Ureter (tissue), 1 donor: Measurements from ENCODE around the gene MED15. TPM values are rescaled to one million over a fixed set of nuclear protein-coding genes. Genes with fewer than 3 reads are reported as not detected.

Source experiments
- DNase-seq: peaks from one replicate; pipeline ENCODE4 v3.0.0-alpha.2; 2020; ENCODE audit warnings: low spot score
- total RNA-seq: library from RNA; stranded (reverse); gene quantifications from one replicate; pipeline ENCODE4 v1.2.4, GENCODE V29; 2023
- donor health status: DM: yes; HTN: yes; CAD: no.

The MED15 gene
- total RNA-seq, 1 donor from 2014 or later = 119 TPM

DNA sequence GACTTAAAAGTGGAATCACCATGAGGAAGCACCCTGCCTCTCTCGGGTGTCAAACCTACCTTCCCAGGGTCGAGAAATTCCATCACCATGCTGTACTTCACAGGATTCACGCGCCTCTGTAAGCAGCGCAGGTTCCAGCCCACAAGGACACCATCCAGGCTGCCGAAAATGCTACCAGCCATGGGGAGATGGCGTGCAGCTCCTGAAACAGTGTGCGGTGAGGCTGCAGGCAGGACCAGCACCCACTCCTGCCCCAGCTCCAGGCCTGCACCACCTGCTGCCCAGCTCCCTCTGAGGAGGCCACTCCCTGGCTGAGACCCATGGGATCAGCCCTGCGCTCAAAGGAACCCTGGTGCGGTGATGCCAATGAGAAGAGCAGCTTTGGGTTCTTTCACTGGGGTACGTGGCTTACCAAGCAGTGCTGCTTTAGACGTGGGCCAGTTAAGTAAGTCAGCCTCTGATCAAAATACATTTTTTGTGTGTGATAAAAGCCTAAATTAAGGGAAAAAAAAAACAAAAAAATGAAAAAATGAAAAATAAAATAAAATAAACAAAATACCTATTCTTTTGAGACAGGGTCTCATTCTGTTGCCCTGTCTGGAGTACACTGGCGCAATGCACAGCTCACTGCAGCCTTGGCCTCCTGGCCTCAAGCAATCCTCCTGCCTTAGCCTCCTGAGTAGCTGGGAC, 115.4 kb downstream of the MED15 start:
- DNase-seq = no peak

GRCh38 chr22:20624161-20624616, 116.8 kb downstream of the MED15 start:
- DNase-seq = no peak

- DNase-seq = no peak
Measured at GRCh38 chr22:20625270-20625669, 117.9 kb downstream of the MED15 start.

GRCh38 chr22:20626811-20627210, 119.4 kb downstream of the MED15 start:
- no peak for DNase-seq

DNA sequence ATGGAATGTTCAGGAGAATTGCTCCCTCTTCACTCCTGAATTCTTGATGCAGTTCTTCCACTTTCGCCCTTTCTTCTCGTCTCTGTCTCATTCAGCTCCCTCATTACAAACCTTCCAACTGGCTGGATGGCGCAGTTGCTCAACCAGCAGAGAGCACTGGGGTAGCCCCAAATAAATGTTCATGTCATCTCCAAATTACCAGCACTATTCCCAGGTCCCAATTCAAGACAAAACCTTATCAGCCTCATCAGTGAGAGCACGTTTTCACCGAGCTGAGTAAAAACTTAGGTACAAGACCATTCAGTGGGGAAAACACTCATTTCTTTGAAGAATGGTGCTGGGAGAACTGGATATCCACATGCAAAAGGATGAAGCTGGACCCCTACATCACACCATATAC, 120.0 kb downstream of the MED15 start:
- no peak for DNase-seq

DNA sequence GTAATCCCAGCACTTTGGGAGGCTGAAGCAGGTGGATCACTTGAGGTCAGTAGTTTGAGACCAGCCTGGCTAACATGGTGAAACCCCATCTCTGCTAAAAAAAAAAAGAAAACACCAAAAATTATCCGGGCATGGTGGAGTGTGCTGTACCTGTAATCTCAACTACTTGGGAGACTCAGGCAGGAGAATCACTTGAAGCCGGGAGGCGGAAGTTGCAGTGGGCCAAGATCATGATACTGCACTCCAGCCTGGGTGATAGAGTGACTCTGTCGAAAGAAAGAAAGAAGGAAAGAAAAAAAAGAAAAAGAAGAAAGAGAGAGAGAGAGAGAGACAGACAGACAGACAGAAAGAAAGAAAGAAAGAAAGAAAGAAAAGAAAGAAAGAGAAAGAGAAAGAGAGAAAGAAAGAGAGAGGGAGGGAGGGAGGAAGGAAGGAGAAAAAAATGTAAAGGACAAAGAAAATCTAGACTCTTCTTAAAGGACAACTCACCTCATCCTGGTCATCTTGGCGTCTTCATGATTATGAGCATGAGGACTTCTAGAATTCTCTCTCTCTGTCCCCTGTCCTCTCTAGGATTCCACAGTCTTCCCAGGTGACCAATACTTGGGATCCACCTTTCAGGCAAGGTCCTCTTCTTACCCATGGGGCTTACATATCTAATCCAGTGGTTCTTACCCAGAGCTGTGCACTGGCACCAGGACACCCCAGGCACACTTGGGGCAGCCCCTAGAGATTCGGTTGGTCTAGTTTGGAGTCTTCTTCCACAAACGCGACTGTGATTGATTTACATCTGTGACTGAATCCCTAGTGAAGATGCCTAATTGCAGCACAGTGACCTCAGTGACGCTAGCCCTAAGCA, 120.9 kb downstream of the MED15 start:
- no peak for DNase-seq

GRCh38 chr22:20629401-20629800, 122.0 kb downstream of the MED15 start:
- DNase-seq = no peak

- no peak for DNase-seq
Measured at GRCh38 chr22:20630873-20631617, 123.6 kb downstream of the MED15 start.

GRCh38 chr22:20632082-20632481, 124.7 kb downstream of the MED15 start:
- no peak for DNase-seq

- no peak for DNase-seq
Measured at GRCh38 chr22:20632518-20632917, 125.1 kb downstream of the MED15 start.

DNA sequence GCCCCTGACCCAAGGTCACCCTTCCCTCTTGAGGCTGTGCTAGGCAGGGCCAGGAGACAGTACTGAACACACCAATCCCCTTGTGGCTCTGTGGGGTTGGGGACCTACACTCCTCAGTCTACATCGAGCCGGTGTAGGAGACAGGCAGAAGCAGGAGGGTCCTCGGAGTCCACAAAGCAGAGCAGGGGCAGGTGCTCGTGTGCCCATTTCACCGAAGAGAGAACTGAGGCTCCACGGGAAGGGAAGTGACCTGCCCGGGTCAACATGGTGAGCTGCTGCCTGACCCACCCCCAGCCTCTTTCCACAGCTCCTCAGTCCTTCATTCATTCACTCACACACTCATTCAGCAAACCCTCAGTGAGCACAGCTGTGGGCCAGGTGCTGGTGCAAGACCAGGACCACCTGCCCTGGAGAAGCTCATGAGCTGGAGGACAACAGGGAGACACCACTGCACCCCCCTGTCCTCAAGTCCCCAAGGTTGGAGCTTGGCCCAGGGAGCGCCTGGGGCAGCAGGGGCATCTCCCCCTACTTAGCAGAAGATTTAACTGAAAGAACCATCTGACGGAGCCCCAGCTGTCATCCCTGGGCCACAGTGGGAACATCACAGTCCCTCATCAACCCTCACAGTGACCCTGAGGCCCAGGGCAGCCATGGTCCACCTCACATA, 127.3 kb downstream of the MED15 start:
- no peak for DNase-seq

DNA sequence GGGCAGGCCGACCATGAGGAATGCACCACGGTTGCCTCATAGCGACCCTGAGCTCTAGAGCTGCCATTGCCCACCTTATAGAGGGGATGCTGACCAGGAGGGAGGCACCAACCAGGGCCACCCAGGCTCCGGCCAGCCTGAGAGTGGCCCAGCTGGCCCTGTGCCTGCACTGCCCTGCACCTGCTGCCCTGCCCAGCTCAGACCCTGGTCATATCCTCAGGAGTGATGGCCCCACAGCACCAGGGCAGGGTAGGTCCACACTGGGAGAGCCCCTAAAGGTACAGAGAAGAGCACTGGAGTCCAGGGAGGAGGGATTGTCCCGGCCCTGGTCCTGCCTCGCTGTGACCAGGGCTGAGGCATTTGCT, 127.8 kb downstream of the MED15 start:
- no peak for DNase-seq

DNA sequence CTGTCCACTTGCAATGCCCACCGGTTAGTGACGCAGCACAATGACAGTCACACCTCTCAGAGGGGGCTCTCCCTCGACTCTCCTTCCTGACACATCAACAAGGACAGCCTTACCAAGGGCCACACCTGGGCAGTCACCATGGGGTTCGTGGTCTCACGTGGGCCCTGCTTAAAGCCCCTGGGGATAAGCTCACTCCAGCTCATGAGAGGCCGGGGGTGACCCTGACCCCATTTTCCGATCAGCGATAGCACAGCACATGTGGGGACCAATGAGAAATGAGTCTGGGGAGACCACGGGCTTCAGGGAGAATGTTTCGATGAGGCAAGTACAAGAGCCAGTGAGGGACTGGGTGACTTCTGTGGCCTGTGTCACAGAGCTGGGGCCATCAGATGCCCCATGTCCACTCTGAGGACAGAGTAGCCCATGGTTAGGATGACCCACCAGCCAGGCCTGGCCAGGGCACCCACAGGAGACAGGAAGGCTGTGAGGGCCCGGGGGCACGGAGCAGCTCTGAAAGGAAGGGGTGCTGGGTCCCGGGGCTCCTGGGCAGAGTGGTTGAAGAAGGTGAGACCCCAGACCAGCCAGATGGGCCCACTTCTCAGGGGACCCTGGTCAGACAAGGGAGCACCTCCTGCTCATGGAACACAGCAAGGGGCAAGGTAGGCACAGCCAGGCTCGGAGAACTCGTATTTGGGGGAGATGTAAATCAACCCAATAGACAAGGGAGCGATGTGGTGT, 128.8 kb downstream of the MED15 start:
- no peak for DNase-seq

- DNase-seq = no peak
Measured at GRCh38 chr22:20636945-20637344, 129.5 kb downstream of the MED15 start.

Other genes starting within 250 kb of the MED15 start
- 1.3 TPM for gene RTN4R, start 239.3 kb upstream of the MED15 start, total RNA-seq
- 31.4 TPM for gene DGCR6L, start 187.6 kb upstream of the MED15 start, total RNA-seq
- gene ZNF74, start 113.5 kb upstream of the MED15 start, total RNA-seq = 9.0 TPM
- gene SCARF2, start 69.8 kb upstream of the MED15 start, total RNA-seq = 11.0 TPM
- gene KLHL22, start 11.8 kb upstream of the MED15 start, total RNA-seq = 26.2 TPM